ENCODE measurements around the gene GCN1.

Gene GCN1

DNA sequence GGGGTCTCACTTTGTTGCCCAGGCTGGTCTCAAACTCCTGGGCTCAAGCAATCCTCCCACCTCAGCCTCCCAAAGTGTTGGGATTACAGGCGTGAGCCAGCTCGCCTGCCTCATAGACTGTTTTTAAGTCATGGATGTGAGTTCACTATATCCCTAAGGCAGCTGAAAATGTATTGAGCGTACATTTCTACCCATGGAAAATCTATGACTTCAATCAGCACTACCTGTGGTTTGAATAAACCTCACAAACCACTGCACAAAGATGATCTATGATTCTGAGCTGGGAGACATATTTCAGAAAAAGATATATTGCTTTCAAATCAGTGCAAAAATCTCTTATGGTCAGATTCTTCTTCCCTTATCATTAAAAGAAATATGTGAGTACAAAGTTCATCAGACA is 22.5 kb downstream of the GCN1 start:
- no peak overlapping the region for H3K4me3 ChIP-seq (ENCODE audit: low read length)
- DNase-seq (ENCODE audit: low read depth): no peak
- TF ChIP-seq, protein P1, sequence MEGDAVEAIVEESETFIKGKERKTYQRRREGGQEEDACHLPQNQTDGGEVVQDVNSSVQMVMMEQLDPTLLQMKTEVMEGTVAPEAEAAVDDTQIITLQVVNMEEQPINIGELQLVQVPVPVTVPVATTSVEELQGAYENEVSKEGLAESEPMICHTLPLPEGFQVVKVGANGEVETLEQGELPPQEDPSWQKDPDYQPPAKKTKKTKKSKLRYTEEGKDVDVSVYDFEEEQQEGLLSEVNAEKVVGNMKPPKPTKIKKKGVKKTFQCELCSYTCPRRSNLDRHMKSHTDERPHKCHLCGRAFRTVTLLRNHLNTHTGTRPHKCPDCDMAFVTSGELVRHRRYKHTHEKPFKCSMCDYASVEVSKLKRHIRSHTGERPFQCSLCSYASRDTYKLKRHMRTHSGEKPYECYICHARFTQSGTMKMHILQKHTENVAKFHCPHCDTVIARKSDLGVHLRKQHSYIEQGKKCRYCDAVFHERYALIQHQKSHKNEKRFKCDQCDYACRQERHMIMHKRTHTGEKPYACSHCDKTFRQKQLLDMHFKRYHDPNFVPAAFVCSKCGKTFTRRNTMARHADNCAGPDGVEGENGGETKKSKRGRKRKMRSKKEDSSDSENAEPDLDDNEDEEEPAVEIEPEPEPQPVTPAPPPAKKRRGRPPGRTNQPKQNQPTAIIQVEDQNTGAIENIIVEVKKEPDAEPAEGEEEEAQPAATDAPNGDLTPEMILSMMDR (IDR thresholded peaks at IDR 0.05; ENCODE audit: insufficient read depth, low read depth, low read length, missing control alignments): no peak

- H3K4me3 ChIP-seq (ENCODE audit: low read length): no peak overlapping the region
- no peak for DNase-seq (ENCODE audit: low read depth)
- TF ChIP-seq, protein P1 (IDR thresholded peaks at IDR 0.05; ENCODE audit: insufficient read depth, low read depth, low read length, missing control alignments): no peak
Observed at GRCh38 chr12:120170631-120171030, 23.9 kb downstream of the GCN1 start.

DNA sequence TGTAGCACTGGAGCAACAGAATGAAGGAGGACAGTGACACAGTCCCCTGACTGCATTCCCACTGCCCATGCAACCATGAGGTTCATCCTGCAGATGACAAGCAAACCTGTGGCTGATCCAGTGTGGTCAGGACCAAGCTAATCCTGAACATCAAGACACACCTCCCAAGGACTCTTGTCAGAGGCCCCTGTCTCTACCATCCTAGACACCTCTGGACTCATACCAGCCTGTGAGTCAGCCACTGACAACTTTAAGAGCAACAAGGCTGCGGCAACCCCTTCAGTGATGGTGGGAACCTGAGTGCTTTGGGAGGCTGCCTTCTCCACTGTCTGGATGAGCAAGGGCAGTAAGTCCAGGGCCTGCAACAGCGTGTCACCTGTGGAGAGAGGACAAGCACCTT is 24.6 kb downstream of the GCN1 start:
- TF ChIP-seq, protein P1 (IDR thresholded peaks at IDR 0.05; ENCODE audit: insufficient read depth, low read depth, low read length, missing control alignments): no peak
- no peak overlapping the region for H3K4me3 ChIP-seq (ENCODE audit: low read length)
- DNase-seq (ENCODE audit: low read depth): no peak

DNA sequence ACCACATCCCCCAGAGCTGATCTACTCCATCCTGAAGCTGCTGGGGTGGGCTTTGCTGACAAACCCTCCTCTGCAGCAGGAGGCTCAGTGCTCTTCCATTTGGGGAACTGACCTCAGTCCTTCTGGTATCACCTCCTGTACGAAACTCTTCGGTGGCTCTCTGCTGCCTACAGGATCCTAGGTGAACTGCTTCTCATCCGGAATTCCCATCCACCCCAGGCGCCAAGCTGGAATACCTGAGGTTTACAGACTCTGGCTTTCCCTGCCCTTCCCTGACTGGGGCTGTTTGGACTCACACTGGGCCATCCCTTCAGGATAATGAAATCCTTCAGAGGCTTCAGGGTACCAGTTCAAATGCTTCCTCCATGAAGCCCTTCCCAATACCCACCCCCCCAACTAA is 26.2 kb downstream of the GCN1 start:
- no peak for DNase-seq (ENCODE audit: low read depth)
- TF ChIP-seq, protein P1 (IDR thresholded peaks at IDR 0.05; ENCODE audit: insufficient read depth, low read depth, low read length, missing control alignments): no peak
- H3K4me3 ChIP-seq (ENCODE audit: low read length): no peak overlapping the region

GRCh38 chr12:120167529-120168095 is 26.9 kb downstream of the GCN1 start:
- TF ChIP-seq, protein P1 (IDR thresholded peaks at IDR 0.05; ENCODE audit: insufficient read depth, low read depth, low read length, missing control alignments): no peak
- no peak overlapping the region for H3K4me3 ChIP-seq (ENCODE audit: low read length)
- no peak for DNase-seq (ENCODE audit: low read depth)

DNA sequence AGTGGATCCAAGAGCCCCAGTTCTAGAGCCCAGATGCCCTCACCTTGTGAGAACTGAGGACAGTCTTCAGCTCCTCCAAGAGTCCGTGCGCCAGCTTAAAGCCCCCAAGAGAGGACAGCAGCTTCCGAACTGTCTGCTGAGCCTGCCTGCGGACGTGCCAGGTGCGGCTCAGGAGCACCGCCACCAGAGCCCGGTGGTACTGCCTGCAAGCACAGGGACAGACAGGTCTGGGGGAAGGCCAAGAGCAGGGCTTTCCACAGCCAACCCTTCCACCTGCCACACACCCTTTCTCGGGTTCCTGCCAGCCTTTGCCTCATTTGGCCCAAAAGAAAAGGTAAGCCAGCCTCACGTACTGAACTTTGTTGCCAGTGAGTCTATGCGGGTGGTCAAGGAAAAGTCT is 30.2 kb downstream of the GCN1 start:
- TF ChIP-seq, protein P1 (IDR thresholded peaks at IDR 0.05; ENCODE audit: insufficient read depth, low read depth, low read length, missing control alignments): no peak
- no peak overlapping the region for H3K4me3 ChIP-seq (ENCODE audit: low read length)
- DNase-seq (ENCODE audit: low read depth): no peak

GRCh38 chr12:120162763-120163162 is 31.8 kb downstream of the GCN1 start:
- TF ChIP-seq, protein P1 (IDR thresholded peaks at IDR 0.05; ENCODE audit: insufficient read depth, low read depth, low read length, missing control alignments): no peak
- H3K4me3 ChIP-seq (ENCODE audit: low read length): no peak overlapping the region
- DNase-seq (ENCODE audit: low read depth): no peak
